Upper lobe of left lung (tissue), 6 donors: Measurements from ENCODE around the gene PMPCA. TPM values are rescaled to one million over a fixed set of nuclear protein-coding genes. Genes with fewer than 3 reads are reported as not detected.

ENCODE experiments used
- ATAC-seq, 2 donors: fragments of 200-7000 bp; cut with Tn5 transposase; one replicate each; pipeline ENCODE4 v1.9.1; 2022; ENCODE audit warnings: mild to moderate bottlenecking in 2 of 2, moderate library complexity in 2 of 2; ENCODE audit not compliant: low FRiP score in 2 of 2
- DNase-seq, 2 donors: peaks; one replicate each; pipeline ENCODE4 v3.0.0-alpha.2; 2019 to 2020
- H3K27ac ChIP-seq, 4 donors: fragments of 200-600 bp; sonication (generic); one replicate each; pipeline ENCODE4 v1.5.1; 2016 to 2019
- H3K27me3 ChIP-seq, 4 donors: fragments of 200-600 bp; sonication (generic); one replicate each; pipeline ENCODE4 v1.5.1; 2017 to 2019
- H3K36me3 ChIP-seq, 4 donors: fragments of 200-600 bp; sonication (generic); one replicate each; pipeline ENCODE4 v1.5.1; 2016 to 2019
- H3K4me1 ChIP-seq, 4 donors: fragments of 200-600 bp; sonication (generic); one replicate each; pipeline ENCODE4 v1.5.1; 2018 to 2019
- H3K4me3 ChIP-seq, 4 donors: fragments of 200-600 bp; sonication (generic); one replicate each; pipeline ENCODE4 v1.5.1; 2017 to 2019; ENCODE audit warnings: mild to moderate bottlenecking in 2 of 4, moderate library complexity in 1 of 4
- H3K9me3 ChIP-seq, 4 donors: fragments of 200-600 bp; sonication (generic); one replicate each; pipeline ENCODE4 v1.5.1; 2018 to 2019
- CTCF ChIP-seq, 6 experiments: fragments of 450-650 bp in 4 of 6; fragments of 200-600 bp in 2 of 6; sonication (generic) in 2 of 6; IDR thresholded peaks; one replicate each; pipeline ENCODE4 v1.5.1; 2016 to 2019; ENCODE audit warnings: antibody characterized with exemption in 6 of 6
- EP300 ChIP-seq, 4 donors: sonication (generic); formaldehyde crosslinking; IDR thresholded peaks; one replicate each; pipeline ENCODE4 v1.5.1; 2017; ENCODE audit warnings: antibody characterized with exemption in 4 of 4, control low read depth in 2 of 4
- POLR2A ChIP-seq, 4 donors: fragments of 450-650 bp; IDR thresholded peaks; one replicate each; pipeline ENCODE4 v1.5.1; 2016 to 2017; ENCODE audit warnings: antibody characterized with exemption in 4 of 4, mild to moderate bottlenecking in 2 of 4
- POLR2AphosphoS5 ChIP-seq, 2 donors: sonication (generic); formaldehyde crosslinking; IDR thresholded peaks; one replicate each; pipeline ENCODE4 v1.5.1; 2017; ENCODE audit warnings: antibody characterized with exemption in 2 of 2
- WGBS, 2 donors: methylation state at CpG; one replicate each; pipeline ENCODE4 v1.1.5; 2017 to 2018; 5-methylcytosine and 5-hydroxymethylcytosine counted together
- total RNA-seq, 6 donors: library from RNA; depleted of rRNA in 4 of 6; stranded (reverse); fragments of >200 nt in 4 of 6; gene quantifications; one replicate each; pipeline versions ENCODE4 v1.1.0 to v1.2.1, GENCODE V29; 2016 to 2021
- donor health status: DM: no; HTN: no; CAD: no; lungs with moderate emphysema.
- donor health status: DM: no; HTN: yes; CAD: no; lungs with severe emphysema.

PMPCA gene
- total RNA-seq, 6 donors from 2014 or later: 30.4 to 48.2 (median 41.0) TPM

- TF ChIP-seq EP300 (IDR thresholded peaks at IDR 0.05) (no peak), POLR2AphosphoS5 (IDR thresholded peaks at IDR 0.05) (no peak), POLR2A (IDR thresholded peaks at IDR 0.05) (no peak), CTCF (IDR thresholded peaks at IDR 0.05) (no peak)
- Histone ChIP-seq H3K27ac (no peak overlapping the region), H3K4me1 (peaks cover 14 to 23% (median 17%) of the 10 kb centered on the region in 4 donors), H3K36me3 (peaks cover 21 to 53% (median 43%) of the 10 kb centered on the region in 4 donors), H3K27me3 (no peaks in the 10 kb centered on the region), H3K9me3 (no peaks in the 10 kb centered on the region), H3K4me3 (no peak overlapping the region)
- ATAC-seq (no peak), DNase-seq (peak in 1 of 2 donors; percentile 21)
- 93 to 94% methylated on average over 12 of the region's 12 CpGs for WGBS, 2 donors
These were observed 12.2 kb upstream of the PMPCA start for GRCh38 chr9:136398286-136398685.

- Histone ChIP-seq H3K27ac (peak overlapping the region; percentile 19 to 78 (median 32)), H3K9me3 (no peaks in the 10 kb centered on the region), H3K4me3 (peak overlapping the region; percentile 80 to 98 (median 94)), H3K36me3 (peaks cover 16 to 52% (median 44%) of the 10 kb centered on the region in 4 donors), H3K27me3 (no peaks in the 10 kb centered on the region), H3K4me1 (peaks cover 14 to 23% (median 17%) of the 10 kb centered on the region in 4 donors)
- TF ChIP-seq CTCF (IDR thresholded peaks at IDR 0.05) (no peak), POLR2AphosphoS5 (IDR thresholded peaks at IDR 0.05) (no peak), POLR2A (IDR thresholded peaks at IDR 0.05) (no peak), EP300 (IDR thresholded peaks at IDR 0.05) (no peak)
- 5 to 9% methylated on average over 12 to 16 of the region's 67 CpGs for WGBS, 2 donors
- DNase-seq: peak in 1 of 2 donors; percentile 61
- ATAC-seq: peak in 1 of 2 donors; percentile 49
These were observed 11.1 kb upstream of the PMPCA start for GRCh38 chr9:136399176-136400037.

- DNase-seq (peak; percentile 90 to 99), ATAC-seq (peak; percentile 92 to 97)
- no peaks in the 10 kb centered on the region for H3K9me3 ChIP-seq
- TF ChIP-seq POLR2AphosphoS5 (IDR thresholded peaks at IDR 0.05): peak; percentile 54 to 59
- TF ChIP-seq EP300 (IDR thresholded peaks at IDR 0.05): no peak
- TF ChIP-seq POLR2A (IDR thresholded peaks at IDR 0.05): peak in 2 of 4 donors; percentile 55 to 80
- TF ChIP-seq CTCF (IDR thresholded peaks at IDR 0.05): peak; percentile 93 to 99 (median 98)
- H3K27ac ChIP-seq: peak within 1 kb of the TSS; percentile 19 to 78 (median 32)
- H3K36me3 ChIP-seq: peaks cover 11 to 52% (median 44%) of the 10 kb centered on the region in 4 donors
- peaks cover 14 to 23% (median 17%) of the 10 kb centered on the region in 4 donors for H3K4me1 ChIP-seq
- H3K4me3 ChIP-seq: peak within 1 kb of the TSS; percentile 80 to 98 (median 94)
- H3K27me3 ChIP-seq: no peaks in the 10 kb centered on the region
- 9 to 10% methylated on average over 2 to 38 of the region's 71 CpGs for WGBS, 2 donors
These were observed 10.2 kb upstream of the PMPCA start, which contains the start of gene SNAPC4 for GRCh38 chr9:136400038-136400834. Gene SNAPC4, minus strand, starts transcription at chr9:136400170. Its CDS starts 1,742 bp downstream, at chr9:136398428.

GRCh38 chr9:136401173-136401922, 9.1 kb upstream of the PMPCA start:
- Histone ChIP-seq H3K27ac (no peak overlapping the region), H3K9me3 (no peaks in the 10 kb centered on the region), H3K4me3 (no peak overlapping the region), H3K27me3 (no peaks in the 10 kb centered on the region), H3K4me1 (peaks cover 14 to 23% (median 17%) of the 10 kb centered on the region in 4 donors), H3K36me3 (peaks cover 9 to 51% (median 40%) of the 10 kb centered on the region in 4 donors)
- peak in 1 of 2 donors; percentile 38 for DNase-seq
- 93 to 97% methylated on average over 15 to 18 of the region's 18 CpGs for WGBS, 2 donors
- TF ChIP-seq EP300 (IDR thresholded peaks at IDR 0.05) (no peak), POLR2AphosphoS5 (IDR thresholded peaks at IDR 0.05) (no peak), POLR2A (IDR thresholded peaks at IDR 0.05) (no peak), CTCF (IDR thresholded peaks at IDR 0.05) (no peak)
- no peak for ATAC-seq
